ENCODE data around the gene SLC25A42.

SLC25A42 gene

GRCh38 chr19:19095691-19096090 lies 31.9 kb downstream of the SLC25A42 start:
- H3K4me1 ChIP-seq: no peaks in the 10 kb centered on the region
- no peak overlapping the region for H2AFZ ChIP-seq
- no peak overlapping the region for H3K9ac ChIP-seq
- no peaks in the 10 kb centered on the region for H3K9me3 ChIP-seq (ENCODE audit: control insufficient read depth, low read length)
- no peak overlapping the region for H3K4me2 ChIP-seq (ENCODE audit: low read length)
- H3K79me2 ChIP-seq: no peaks in the 10 kb centered on the region
- no peaks in the 10 kb centered on the region for H3K27me3 ChIP-seq (ENCODE audit: control insufficient read depth, insufficient read depth, low read length)
- TF ChIP-seq CTCF (IDR thresholded peaks at IDR 0.05): no peak
- H3K4me3 ChIP-seq (ENCODE audit: low read depth, low read length): no peak overlapping the region
- no peak overlapping the region for H3K27ac ChIP-seq
- H3K36me3 ChIP-seq (ENCODE audit: control insufficient read depth, insufficient read depth, low read length): no peaks in the 10 kb centered on the region

- no peak for TF ChIP-seq CTCF (IDR thresholded peaks at IDR 0.05)
- Histone ChIP-seq H3K27ac (no peak overlapping the region), H2AFZ (no peak overlapping the region), H3K36me3 (ENCODE audit: control insufficient read depth, insufficient read depth, low read length) (no peaks in the 10 kb centered on the region), H3K4me1 (no peaks in the 10 kb centered on the region), H3K4me2 (ENCODE audit: low read length) (no peak overlapping the region), H3K79me2 (no peaks in the 10 kb centered on the region), H3K9ac (no peak overlapping the region), H3K9me3 (ENCODE audit: control insufficient read depth, low read length) (no peaks in the 10 kb centered on the region), H3K4me3 (ENCODE audit: low read depth, low read length) (no peak overlapping the region), H3K27me3 (ENCODE audit: control insufficient read depth, insufficient read depth, low read length) (no peaks in the 10 kb centered on the region)
Measured at GRCh38 chr19:19096641-19097627, 33.1 kb downstream of the SLC25A42 start.

- Histone ChIP-seq H3K4me2 (ENCODE audit: low read length) (no peak overlapping the region), H3K27ac (no peak overlapping the region), H3K9ac (no peak overlapping the region), H2AFZ (no peak overlapping the region), H3K27me3 (ENCODE audit: control insufficient read depth, insufficient read depth, low read length) (no peaks in the 10 kb centered on the region), H3K9me3 (ENCODE audit: control insufficient read depth, low read length) (no peaks in the 10 kb centered on the region), H3K4me3 (ENCODE audit: low read depth, low read length) (no peak overlapping the region), H3K79me2 (no peaks in the 10 kb centered on the region), H3K36me3 (ENCODE audit: control insufficient read depth, insufficient read depth, low read length) (no peaks in the 10 kb centered on the region), H3K4me1 (no peaks in the 10 kb centered on the region)
- TF ChIP-seq CTCF (IDR thresholded peaks at IDR 0.05): no peak
Measured at GRCh38 chr19:19098084-19098702, 34.4 kb downstream of the SLC25A42 start.

GRCh38 chr19:19098703-19099632 lies 35.2 kb downstream of the SLC25A42 start:
- Histone ChIP-seq H3K27ac (no peak overlapping the region), H3K27me3 (ENCODE audit: control insufficient read depth, insufficient read depth, low read length) (no peaks in the 10 kb centered on the region), H2AFZ (no peak overlapping the region), H3K36me3 (ENCODE audit: control insufficient read depth, insufficient read depth, low read length) (no peaks in the 10 kb centered on the region), H3K4me3 (ENCODE audit: low read depth, low read length) (no peak overlapping the region), H3K9ac (no peak overlapping the region), H3K4me2 (ENCODE audit: low read length) (no peak overlapping the region), H3K79me2 (no peaks in the 10 kb centered on the region), H3K4me1 (no peaks in the 10 kb centered on the region), H3K9me3 (ENCODE audit: control insufficient read depth, low read length) (no peaks in the 10 kb centered on the region)
- no peak for TF ChIP-seq CTCF (IDR thresholded peaks at IDR 0.05)

Data from parathyroid adenoma (tissue), 2 donors.